Vein endothelial cell (primary cell): ENCODE measurements around the gene SLC47A1. TPM values are rescaled to one million over a fixed set of nuclear protein-coding genes. Genes with fewer than 3 reads are reported as not detected.

ENCODE experiments used
- small RNA-seq: library from RNA; depleted of rRNA; stranded (forward); fragments of <200 nt; gene quantifications from one replicate; pipeline ENCODE3, GENCODE V24; 2012
- total RNA-seq: library from RNA; depleted of rRNA; stranded (reverse); fragments of >200 nt; gene quantifications from 2 replicates; pipeline ENCODE4 v1.2.3, GENCODE V29; 2012

Gene SLC47A1
- 0.33 and 3.2 TPM in 2 replicates for total RNA-seq

GRCh38 chr17:19533718-19534561 is at the start of gene SLC47A1:
TSS of gene SLC47A1 (plus strand) at chr17:19533854. CDS start at chr17:19533940, 86 bp downstream.

Small RNA genes within 50 kb of the gene (small RNA-seq; reads per million reads assigned to genes)
- gene AC025627.2 (not detected), gene NMTRQ-TTG12-1 (not detected)

Other genes with a start within 250 kb of the SLC47A1 start
- 18.9 and 20.6 TPM in 2 replicates for gene B9D1, start 171.1 kb upstream of the SLC47A1 start, total RNA-seq
- 17.3 and 20.3 TPM in 2 replicates for gene MAPK7, start 155.4 kb upstream of the SLC47A1 start, total RNA-seq
- 0.33 TPM in 1 of 2 replicates, not detected in the other for gene MFAP4, start 146.7 kb upstream of the SLC47A1 start, total RNA-seq
- 0.10 TPM in 1 of 2 replicates, not detected in the other for gene RNF112, start 122.6 kb upstream of the SLC47A1 start, total RNA-seq
- gene ALDH3A2, start 114.9 kb downstream of the SLC47A1 start, total RNA-seq: 31.2 and 32.3 TPM in 2 replicates
- gene SLC47A2, start 182.7 kb downstream of the SLC47A1 start, total RNA-seq: not detected in 2 replicates
- gene ALDH3A1, start 214.4 kb downstream of the SLC47A1 start, total RNA-seq: 0.48 and 0.65 TPM in 2 replicates